IPS DF 19.7 (cell line): ENCODE measurements around the gene GNB2.
"Not testable (repeated sequence)": the region's sequence is repeated elsewhere in the genome, so short reads cannot be mapped to it uniquely, and the experiment has no call there.

Experiments
- DNase-seq: peaks from one replicate; pipeline ENCODE4 v3.0.0-alpha.2; 2013; ENCODE audit warnings: low read depth, low spot score

GNB2 gene

GRCh38 chr7:100694098-100694745 is 20.7 kb downstream of the GNB2 start, which contains the start of gene GIGYF1:
TSS of gene GIGYF1 (minus strand) at chr7:100694250. CDS start at chr7:100688238, 6,012 bp downstream.
- DNase-seq: no peak

- no peak for DNase-seq
Observed at GRCh38 chr7:100696123-100696521, 22.6 kb downstream of the GNB2 start.

GRCh38 chr7:100699018-100699417 is 25.5 kb downstream of the GNB2 start:
- DNase-seq: no peak

DNA sequence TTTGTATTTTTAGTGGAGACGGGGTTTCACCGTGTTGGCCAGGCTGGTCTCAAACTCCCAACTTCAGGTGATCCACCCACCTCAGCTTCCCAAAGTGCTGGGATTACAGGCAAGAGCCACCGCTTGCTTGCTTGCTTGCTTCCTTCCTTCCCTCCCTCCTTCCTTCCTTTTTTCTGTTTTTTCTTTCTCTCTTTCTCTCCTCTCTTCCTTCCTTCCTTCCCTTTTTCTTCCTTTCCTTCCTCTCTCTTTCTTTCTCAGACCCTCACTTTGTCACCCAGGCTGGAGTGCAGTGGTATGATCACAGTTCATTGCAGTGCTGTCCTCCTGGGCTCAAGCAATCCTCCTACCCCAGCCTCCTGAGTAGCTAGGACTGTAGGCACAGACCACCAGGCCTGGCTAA is 27.5 kb downstream of the GNB2 start:
- not testable (repeated sequence) for DNase-seq

DNA sequence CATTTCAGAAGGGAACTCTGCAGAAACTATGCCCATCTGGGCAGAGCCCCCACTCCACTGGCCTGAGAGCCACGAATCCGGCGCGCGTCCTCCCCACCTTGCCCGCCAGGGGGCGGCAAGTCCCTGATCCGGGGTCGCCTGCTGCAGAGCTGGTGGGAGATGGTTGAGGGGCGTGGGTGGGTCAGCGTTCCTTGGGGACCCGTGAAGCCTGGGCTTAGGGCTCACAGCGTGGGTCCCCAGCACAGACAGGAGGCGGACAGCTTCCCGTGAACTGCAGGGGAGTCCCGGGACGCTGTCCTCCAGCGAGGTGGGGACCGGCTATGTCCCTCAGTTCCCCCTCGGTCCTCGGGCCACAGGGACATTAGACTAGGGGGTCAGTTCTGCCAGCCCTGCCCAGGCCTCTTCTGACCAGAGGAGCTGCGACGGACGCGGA is 31.8 kb downstream of the GNB2 start:
- no peak for DNase-seq

GRCh38 chr7:100705753-100706671 is 32.5 kb downstream of the GNB2 start, which contains the start of gene POP7:
TSS of gene POP7 (plus strand) at chr7:100706121. CDS start at chr7:100706831, 710 bp downstream.
- peak; percentile 84 for DNase-seq

- no peak for DNase-seq
Observed at GRCh38 chr7:100706672-100707311, 33.3 kb downstream of the GNB2 start.

GRCh38 chr7:100708395-100708794 is 34.9 kb downstream of the GNB2 start:
- no peak for DNase-seq

GRCh38 chr7:100710452-100710851 is 36.9 kb downstream of the GNB2 start:
- DNase-seq: no peak

DNA sequence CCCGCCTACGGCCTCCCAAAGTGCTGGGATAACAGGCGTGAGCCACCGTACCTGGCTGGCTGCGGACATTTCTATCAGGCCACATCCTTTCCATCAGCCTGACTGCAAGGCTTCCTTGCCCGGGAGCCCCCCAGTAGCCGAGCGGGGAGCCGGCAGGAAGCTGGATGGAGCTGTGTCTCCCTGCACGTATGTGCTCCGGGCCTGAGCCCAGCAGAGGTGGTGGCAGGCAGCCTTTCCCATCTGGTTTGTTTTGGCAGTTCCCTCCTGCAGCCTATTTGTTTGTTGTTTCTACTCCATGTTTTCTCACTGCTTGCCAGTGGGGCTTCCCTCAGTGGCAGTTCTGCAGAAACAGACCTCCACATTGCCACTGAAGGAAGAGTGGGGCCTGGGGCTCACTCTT is 37.8 kb downstream of the GNB2 start:
- no peak for DNase-seq

DNA sequence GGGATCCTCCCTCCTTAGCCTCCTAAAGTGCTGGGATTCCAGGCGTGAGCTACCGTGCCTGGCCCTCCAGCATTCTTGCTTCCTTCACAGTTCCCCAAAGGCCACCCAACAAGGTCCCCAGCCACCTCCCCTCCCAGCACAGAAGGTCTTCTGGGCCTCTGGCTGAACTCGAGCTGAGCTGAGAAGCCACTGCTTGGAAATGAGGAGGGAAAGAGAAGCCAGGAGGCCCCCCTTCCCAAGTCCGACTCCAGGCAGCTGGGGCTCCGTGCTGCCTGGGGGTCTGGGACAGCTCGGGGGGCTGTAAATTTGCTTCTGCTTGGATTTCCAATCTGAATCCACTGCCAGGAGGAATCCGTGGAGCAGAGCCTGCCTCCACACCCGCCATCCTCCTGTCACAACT is 41.2 kb downstream of the GNB2 start:
- no peak for DNase-seq

DNA sequence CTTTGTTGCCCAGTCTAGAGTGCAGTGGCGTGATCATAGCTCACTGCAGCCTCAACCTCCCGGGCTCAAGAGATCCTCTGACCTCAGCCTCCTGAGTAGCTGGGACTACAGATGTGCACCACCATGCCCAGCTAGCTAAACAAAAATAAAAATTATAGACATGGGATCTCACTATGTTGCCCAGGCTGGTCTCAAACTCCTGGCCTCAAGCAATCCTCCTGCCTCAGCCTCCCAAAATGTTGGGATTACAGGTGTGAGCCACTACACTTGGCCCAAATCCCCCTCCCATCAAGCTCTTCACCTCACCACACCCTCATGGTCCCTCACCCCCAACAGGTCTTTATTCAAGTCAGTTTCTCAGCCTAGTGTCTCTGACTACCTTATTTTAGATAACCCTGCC is 43.5 kb downstream of the GNB2 start:
- not testable (repeated sequence) for DNase-seq

DNA sequence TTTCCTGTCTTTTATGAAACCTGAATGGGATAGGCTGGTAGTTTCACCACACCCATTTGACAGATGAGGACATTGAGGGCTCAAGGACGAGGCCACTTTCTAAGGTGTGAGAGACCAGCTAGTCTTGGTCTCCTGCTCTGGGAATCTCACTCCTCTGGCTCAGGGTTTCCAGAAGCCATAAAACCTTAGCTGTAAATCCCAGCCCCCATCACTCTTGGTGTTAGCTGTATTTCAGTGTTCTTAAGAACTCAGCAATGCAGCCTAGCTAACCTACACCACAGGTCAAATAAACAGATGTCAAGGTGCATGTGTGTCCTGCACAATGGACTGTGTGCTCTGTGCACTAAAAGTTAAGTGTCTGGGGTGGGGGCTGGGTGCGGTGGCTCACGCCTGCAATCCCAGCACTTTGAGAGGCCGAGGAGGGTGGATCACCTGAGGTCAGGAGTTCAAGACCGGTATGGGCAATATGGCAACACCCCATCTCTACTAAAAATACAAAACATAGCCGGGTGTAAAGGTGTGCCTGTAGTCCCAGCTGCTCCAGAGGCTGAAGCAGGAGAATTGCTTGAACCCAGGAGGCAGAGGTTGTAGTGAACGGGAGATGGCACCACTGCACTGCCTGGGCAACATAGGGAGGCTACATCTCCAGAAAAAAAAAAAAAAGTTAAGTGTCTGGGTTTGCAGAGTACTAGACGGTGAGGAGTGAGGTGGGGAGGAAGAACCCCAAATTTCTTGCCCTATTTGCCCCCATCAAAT is 46.2 kb downstream of the GNB2 start:
- no peak for DNase-seq

DNA sequence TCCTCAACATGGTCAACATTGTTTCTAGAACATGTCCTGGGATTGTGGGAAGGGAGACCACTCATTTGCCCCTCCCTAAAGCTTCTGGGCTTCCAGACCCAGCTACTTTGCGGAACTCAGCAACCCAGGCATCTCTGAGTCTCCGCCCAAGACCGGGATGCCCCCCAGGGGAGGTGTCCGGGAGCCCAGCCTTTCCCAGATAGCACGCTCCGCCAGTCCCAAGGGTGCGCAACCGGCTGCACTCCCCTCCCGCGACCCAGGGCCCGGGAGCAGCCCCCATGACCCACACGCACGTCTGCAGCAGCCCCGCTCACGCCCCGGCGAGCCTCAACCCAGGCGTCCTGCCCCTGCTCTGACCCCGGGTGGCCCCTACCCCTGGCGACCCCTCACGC is 46.7 kb downstream of the GNB2 start, which contains the start of gene EPO:
EPO (plus strand) TSS at position 190 of the 392 bp plus-strand sequence. CDS start 513 bp downstream, outside the sequence.
- no peak for DNase-seq

- DNase-seq: no peak
Observed at GRCh38 chr7:100720671-100721504, 47.3 kb downstream of the GNB2 start.

- no peak for DNase-seq
Observed at GRCh38 chr7:100721505-100721812, 47.9 kb downstream of the GNB2 start.

GRCh38 chr7:100722480-100723212 is 49.1 kb downstream of the GNB2 start:
- DNase-seq: no peak

DNA sequence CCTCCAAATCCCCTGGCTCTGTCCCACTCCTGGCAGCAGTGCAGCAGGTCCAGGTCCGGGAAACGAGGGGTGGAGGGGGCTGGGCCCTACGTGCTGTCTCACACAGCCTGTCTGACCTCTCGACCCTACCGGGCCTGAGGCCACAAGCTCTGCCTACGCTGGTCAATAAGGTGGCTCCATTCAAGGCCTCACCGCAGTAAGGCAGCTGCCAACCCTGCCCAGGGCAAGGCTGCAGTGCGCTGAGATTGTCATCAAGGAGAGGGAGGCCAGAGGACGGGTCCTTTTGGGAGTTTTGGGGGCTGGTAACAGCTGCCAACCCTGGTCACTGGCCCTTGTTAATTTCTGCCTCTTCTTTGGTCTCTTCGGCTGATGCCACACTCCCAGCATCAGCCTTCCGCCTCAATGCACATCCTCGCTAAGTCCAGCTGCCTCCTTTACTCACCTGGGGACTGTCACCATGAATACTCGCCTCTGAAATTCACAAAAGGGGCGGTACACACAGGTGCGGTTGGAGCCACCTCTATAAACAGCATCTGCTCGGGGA is 50.3 kb downstream of the GNB2 start:
- DNase-seq: no peak

DNA sequence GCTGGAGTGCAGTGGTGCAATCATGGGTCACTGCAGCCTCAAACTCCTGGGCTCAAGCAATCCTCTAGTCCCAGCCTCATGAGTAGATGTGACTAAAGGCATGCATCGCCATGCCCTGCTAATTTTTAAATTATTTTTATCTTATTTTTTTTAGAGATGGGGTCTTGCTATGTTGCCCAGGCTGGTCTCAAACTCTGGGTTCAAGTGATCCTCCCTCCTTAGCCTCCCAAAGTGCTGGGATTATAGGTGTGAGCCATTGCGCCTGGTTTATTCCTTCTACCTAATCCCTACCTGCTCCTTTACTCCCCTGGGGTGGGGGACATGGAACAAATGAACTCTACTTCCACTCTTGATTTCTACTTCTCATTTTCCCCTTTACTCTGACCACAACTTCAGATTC is 50.8 kb downstream of the GNB2 start:
- not testable (repeated sequence) for DNase-seq
